HL-60/S4 treated with retinoic acid at 250 ng/mL for 4 days and 3 days (cell line): ENCODE data around the gene C2CD4C.
"Not testable (repeated sequence)": the region's sequence is repeated elsewhere in the genome, so short reads cannot be mapped to it uniquely, and the experiment has no call there.

Experiments
- in situ Hi-C: fragments of 300-500 bp; cut with MboI; formaldehyde crosslinking; loops from 2 replicates; pipeline ENCODE4 v1.7.0; 2022; ENCODE audit warnings: low sequenced_read_pairs

C2CD4C gene

DNA sequence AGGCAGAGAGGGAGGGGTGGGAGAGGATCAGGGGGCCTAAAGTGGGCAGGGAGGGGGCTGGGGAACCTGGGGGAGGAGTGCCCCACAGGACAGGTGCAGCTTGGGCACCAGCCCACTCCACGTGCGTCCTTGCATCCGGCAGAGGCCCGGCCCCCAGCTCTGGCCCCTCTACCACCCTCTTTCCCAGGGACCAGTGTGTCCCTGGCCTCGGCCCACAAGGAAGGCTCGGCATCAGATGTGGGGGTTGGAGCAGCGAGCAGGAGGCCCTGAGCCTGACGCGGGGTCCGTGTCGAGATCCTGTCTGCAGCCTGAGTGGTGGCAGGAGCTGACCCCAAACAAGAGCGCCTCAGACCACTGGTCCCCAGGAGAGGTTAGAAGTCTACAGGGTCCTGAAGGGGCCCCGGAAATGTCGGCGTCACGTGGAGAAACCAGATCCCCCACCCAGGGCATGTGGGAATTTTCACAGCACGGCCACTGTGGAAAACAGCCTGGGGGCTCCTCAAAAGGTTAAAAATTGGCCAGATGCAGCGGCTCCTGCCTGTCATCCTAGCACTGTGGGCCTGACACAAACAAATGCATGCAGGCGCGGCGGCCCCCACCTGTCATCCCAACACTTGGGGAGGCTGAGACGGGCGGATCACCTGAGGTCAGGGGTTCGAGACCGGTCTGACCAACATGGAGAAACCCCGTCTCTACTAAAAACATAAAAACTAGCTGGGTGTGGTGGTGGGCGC, 30.4 kb upstream of the C2CD4C start:
- in situ Hi-C loops: no loop called here

DNA sequence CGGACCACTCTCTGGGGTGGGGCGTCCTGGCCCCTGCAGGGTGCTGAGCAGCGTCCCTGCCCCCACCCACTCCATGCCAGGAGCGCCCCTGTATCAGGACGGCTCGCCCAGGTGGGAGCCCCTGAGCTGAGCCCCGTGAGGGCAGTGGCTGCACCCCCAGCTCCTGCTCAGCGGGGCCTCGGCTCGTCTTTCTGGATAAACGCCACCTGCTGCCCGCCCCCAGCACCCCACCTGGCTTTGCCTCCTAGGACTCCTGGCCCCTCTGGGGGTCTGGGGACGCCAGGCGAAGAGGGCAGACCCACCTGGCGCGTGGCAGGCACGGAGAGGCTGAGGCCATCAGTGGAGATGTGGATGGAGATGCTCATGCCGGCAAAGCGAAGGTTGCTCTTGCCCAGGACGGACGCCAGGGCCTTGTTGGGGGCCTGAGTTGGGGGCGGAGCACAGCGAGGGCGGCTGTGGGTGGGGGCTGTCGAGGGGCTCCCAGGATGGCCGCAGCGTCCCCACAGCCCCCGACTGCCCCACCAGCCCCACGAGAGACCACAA, 29.5 kb upstream of the C2CD4C start:
- in situ Hi-C loops: no loop called here

DNA sequence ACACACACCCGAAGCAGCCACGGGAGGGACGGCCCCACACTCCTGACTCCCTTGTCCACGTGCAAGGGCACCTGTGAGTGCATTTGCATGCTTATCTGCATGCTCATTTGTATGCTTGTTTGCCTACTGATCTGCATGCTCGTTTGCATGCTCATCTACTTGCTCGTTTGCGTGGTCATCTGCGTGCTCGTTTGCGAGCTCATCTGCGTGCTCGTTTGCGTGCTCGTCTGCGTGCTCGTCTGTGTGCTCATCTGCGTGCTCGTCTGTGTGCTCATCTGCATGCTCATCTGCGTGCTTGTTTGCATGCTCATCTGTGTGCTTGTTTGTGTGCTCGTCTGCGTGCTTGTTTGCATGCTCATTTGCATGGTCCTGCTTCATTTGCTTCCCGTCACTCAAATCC, 28.1 kb upstream of the C2CD4C start:
- in situ Hi-C loops: no loop called here

DNA sequence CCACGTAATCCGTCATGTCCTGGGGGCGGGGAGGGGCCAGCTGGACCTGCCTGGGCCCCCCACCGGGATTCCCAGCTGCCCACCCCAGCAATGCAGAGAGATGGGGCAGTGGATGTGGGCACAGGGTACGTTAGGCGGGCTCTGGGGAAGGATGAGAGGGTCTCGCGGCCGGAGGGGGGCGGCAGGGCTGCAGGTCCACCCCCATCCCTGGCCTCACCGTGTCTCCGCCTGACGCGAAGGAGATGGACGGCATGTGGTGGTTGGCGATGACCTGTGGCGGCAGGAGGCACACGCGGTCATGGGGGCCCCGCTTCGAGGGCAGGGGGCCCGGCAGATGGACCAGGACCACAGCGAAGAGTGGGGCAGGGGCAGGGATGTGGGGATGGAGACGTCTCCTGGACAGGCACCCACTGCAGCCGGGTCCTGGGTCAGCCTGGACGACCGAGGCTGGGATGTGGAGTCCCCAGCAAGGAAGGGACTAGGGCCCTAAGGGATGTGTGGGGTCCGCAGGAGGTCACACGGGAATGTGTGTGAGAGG, 27.5 kb upstream of the C2CD4C start:
- in situ Hi-C loops: no loop called here

DNA sequence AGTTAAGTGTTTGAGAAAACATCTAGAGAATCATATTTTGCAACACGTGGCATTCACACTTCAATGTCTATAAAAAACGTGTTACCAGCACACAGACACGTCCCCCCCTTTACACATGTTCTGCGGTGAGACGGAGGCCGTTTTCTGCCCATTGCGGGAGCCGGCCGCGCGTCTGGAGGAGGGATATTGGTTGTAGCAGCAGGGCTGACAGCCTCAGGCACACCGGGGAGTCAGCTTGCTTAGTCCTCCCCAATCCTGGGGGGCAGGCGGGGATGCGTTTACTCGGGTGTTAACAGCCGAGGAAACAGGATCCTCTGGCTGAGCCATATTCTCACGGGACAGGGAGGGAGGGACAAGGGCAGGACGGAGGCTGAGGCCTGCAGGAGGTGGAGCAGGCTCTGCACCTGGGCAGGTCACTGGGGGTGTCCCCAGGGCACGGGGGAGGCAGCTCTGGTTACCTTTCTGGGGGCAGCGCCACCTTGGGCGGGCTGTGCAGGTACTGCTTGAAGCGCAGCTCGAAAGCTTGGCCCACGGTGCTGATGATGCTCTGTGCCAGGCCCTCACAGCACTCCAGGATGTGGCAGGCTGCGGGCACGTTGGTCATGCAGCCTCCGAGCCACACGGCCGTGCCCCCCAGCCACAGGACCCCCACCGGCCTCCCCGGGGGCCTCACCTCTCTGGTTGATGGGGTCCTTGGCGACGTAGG, 26.9 kb upstream of the C2CD4C start:
- in situ Hi-C loops: no loop called here

DNA sequence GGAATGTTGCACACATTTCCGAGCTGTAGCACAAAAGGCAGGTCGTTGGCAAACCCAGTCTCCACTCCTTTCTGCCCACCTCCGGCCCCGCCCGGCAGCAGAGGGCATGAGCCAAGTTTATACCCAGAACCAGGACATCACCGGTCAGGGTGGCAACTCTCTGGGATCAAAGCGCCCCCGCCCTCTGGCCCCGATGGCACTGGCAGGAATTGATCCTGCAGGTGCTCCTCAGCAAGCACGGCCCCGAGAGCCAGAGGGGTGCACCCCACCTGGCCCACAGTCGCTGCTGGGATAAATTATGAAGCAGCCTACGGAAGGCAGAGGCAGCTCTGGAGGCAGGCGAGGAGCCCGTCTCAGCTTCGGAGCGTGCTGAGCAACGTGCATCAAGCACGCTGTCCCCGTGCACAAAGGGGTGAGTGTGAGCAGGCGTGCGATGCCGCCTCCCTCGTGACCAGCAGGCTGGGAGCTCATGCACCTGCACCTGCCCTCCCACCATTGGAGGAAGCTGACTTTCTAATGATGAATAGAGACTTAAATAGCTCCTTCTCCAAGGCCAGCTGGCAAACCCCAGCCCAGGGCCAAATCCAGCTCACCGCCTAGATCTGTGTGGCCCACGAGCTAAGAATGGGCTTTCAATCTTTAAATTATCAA, 26.2 kb upstream of the C2CD4C start:
- in situ Hi-C loops: no loop called here

DNA sequence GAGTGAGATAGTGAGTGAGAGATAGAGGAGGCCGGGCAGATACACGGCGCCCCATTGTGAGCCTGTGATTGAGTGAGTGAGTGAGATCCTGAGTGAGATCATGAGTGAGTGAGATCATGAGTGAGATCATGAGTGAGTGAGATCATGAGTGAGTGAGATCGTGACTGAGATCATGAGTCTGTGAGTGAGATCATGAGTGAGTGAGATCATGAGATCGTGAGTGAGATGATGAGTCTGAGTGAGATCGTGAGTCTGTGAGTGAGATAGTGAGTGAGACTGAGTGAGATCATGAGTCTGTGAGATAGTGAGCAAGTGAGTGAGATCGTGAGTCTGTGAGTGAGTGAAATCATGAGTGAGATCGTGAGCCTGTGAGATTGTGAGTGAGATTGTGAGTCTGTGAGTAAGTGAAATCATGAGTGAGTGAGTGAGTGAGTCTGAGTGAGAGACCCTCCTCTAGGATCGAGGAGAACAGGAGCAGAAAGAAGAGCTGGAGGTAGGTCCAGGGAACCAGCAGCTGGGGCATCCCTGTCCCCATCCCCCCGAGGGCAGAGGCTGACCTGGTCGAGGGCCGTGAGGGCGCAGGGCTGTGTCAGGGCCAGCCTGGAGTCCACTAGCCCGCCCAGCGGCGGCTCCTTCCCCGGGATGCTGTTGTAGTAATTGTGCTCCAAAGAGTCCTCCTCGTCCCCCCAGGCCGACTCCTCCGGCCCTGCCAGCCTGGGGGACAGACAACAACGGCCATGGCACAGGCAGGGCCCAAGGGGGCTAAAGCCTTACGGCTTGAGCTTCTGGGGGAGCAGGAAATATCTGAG, 25.4 kb upstream of the C2CD4C start:
- in situ Hi-C loops: no loop called here

DNA sequence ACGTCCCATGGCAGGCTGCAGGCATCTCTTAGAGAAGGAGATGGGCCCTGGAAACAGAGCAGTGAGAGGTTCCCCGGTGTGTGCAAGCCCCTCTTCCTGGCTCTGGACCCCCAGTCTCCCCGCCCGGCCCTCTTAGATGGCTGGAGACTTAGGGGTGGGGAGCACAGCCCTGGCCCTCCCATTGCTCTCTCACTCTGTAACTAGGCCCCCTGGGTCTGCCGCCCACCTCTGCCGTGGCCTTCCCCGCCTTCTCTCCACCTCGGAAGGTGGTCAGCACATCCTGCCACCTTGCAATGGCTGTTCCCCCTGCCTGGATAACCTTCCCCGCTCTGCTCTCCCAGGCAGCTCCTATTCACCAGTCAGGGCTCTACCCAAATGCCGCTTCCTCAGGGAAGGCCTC, 21.8 kb upstream of the C2CD4C start:
- in situ Hi-C loops: no loop called here

DNA sequence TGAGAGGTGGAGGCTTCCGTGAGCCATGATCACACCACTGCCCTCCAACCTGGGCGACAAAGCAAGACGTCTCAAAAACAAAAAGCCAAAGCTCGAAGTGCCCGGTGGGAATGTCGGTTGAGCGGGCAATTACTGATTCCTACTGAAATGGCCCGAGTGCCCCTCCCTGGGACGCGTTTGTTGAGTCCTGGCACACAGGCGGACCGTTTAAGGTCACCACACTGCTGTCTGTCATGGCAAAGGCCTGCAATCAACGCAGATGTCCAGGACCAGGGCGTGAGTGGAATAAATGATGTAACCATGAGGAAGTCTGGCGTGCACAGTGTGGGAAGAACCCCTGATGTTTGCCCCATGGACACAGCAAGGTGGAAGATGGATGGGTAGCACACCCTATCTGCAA, 19.2 kb upstream of the C2CD4C start:
- in situ Hi-C loops: no loop called here

DNA sequence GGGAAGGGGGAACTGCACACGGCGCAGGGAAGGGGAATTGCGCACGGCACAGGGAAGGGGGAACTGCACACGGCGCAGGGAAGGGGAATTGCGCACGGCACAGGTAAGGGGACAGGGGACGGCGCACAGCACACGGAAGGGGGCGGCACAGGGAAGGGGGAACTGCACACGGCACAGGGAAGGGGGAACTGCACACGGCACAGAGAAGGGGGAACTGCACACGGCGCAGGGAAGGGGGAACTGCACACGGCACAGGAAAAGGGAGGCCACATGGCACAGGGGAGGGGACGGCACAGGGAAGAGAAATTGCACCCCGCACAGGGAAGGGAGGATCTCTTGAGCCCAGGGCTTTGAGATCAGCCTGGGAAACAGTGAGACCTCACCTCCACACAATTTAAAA, 18.7 kb upstream of the C2CD4C start:
- in situ Hi-C loops: not testable (repeated sequence)

DNA sequence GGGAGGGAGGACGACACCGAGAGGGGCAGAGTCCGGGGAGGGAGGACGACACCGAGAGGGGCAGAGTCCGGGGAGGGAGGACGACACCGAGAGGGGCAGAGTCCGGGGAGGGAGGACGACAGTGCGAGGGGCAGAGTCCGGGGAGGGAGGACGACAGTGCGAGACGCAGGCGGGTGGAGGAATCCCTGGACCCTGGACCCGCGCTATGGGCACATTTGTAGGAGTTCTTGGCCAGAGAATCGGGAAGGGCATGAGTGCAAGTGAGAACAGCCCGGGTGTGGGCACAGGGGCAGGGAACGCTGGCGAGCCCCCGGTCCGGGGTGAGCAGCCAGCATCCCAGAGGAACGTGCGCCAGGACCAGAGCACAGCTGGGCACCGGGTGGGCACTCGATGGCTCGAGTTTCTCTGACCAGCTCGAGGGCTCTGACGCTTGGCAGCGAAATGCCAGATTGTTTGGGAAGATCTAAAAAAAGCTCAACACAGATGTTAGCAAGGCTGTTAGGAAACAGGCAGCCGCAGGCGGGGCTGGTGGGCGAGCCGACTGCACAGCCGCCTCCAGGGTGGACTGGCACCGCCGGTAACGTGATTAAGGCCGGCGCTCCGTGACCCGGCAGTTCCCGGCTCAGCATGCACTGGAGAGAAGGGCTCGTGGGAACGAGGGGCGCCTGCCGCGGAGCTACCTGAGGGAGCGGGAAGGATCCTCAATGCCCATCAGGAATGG, 17.9 kb upstream of the C2CD4C start:
- in situ Hi-C loops: no loop called here

DNA sequence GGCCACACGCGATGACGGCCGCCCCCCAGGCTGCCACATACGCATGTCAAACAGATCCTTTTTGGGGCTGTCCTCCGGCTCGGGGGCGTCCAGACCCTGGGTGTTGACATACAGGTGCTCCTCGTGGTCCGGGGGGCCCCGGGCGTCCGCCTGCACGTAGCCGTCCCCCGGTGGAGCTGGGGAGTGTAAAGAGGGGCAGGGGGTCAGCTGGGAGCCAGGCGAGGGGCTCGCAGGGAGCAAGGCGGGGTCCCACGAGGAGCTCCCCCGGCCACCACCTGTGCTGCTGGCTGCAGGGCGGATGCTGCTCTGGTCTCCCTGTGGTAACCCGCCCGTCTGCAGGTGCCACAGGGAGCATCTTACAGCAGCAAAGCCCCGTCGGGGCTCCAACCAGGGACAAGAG, 16.1 kb upstream of the C2CD4C start:
- in situ Hi-C loops: no loop called here

DNA sequence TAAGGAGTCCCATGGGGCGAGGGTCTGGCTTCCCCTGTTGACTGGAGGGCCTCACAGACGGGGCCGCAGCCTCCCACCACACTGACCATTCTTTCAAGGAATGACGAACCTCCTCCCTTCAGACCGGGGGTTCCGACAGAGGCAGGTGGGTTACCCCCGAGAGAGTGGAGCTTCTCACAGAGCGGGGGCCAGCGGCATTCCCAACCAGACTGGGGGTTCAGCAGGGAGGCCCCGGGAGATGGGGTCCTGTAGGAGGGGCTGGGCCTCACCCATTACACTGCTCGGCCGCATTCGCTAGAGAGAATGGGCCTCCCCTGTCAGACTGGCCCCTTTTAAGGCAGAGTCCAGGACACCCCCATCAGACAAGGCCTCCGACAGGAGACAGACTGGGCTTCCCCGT, 15.6 kb upstream of the C2CD4C start:
- in situ Hi-C loops: no loop called here

DNA sequence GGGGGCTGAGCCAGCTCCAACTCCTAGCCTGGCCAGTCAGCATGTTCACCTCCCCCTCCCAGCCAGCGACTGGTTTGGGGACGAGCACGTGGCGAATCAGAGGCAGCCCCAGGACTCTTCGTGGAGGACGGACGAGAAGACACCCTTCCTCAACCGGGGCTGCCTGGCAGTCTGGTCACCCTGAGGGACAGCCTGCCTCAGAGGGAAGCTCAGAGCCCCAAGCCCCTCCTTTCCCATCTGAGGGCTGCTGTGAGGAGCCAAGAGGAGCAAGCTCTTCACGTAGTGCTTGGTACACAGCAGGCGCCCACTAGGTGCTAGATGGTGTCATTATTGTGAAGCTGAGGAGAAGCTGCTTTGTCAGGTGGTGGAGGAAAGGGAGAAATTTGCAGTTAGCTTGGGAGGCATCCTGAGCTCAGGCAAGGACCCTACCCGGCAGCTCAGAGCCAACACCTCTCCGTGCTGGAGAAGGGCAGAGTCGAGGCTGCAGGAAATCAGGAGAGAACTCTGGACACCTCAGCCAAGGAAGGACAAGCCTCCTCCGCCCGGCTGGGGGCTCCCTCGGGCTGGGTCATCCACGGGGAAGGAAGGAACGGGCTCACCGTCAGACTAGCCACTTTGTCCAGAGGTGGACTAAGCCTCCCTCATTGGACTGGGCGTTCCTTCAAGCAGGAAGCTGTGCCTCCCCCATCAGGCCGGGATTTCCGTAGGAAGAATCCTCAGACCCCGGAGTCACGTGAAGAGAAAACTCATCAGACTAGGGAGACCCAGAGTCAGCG, 14.9 kb upstream of the C2CD4C start:
- in situ Hi-C loops: no loop called here

DNA sequence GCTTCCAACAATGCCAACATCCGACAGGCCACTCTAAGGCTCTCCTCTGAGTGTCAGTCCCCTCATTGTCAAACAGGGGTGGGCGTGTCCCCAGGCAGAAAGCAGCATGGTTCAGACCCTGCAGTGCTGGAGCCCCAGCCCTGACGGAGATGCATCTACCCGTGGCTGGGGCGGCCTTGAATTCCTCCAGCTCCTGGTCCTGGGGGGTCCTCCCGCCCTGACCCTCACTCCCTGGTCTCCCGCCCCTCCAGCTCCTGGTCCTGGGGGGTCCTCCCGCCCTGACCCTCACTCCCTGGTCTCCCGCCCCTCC, 13.9 kb upstream of the C2CD4C start:
- in situ Hi-C loops: not testable (repeated sequence)

DNA sequence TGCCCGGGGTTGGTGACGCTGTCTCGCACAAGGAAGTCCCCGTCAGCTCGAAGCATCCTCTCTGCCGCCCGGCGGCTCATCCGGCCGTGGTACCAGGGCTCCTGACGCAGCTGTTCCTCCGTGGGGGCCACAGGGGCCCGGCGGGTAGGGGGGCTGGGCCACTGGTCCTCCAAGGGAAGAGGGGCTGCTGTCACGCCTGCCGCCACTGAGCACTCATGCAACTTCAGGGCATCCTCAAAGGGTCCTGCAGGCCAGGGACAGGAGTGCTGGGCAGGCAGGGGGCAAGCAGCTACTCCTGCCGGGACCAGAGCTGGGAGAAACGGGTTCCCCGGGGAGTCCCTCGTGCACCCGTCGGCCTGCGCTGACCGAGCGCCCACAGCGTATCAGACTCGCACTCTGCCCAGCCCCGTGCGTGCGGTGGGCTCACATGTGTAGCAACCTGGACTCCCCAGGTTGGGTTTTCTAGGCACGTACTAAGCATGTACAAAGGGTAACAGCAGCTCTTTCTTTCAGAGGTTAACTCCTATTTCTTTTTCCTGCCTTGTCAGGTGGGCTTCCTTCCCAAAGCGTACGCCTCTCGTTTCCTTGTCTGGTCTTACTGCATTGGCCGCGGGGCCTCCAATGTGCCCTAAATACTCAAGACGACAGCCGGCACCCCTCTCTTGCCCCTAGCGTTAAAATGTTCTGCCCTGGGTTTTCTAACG, 13.4 kb upstream of the C2CD4C start:
- in situ Hi-C loops: no loop called here

DNA sequence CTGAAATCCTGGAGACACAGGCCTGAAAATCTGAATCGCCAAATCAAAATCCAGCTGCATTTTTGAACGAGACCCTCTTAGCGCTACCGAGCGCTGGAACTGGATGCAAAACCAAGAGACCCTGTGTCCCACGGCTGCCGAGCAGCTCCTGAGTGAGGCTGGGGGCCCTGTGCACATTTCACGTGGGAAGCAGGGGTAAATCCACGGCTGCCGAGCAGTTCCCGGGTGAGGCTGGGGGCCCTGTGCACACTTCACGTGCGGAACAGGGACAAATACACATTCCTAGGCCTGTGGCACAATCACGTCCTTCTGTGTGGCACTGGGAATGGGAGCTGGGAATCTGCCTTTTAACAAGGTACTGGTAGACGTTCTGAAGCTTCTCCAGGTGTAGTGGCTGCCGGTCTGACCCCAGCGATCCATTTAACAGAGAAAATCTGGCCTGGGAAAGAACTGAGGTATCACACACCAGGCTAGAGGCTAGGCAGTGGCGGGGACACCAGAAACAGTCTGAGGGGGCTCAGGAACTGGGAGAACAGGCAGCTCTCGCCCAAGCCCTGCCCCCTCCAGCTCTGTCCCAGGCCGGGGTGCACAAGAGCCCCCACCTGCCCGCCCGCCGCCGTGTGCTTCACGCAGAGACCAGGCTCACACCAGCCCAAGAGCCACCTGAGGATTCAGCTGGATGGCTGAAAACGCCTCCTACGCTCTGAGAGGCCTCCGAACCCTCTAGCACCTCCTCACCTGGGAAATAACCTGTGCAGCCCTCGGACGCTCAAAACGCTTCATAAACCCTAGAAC, 11.0 kb upstream of the C2CD4C start:
- in situ Hi-C loops: no loop called here
